Right atrium auricular region (tissue), 2 donors: ENCODE results near the gene RAD54L2. TPM values are rescaled to one million over a fixed set of nuclear protein-coding genes. Genes with fewer than 3 reads are reported as not detected.
"Not testable (repeated sequence)": the region's sequence is repeated elsewhere in the genome, so short reads cannot be mapped to it uniquely, and the experiment has no call there.

ENCODE experiments used
- DNase-seq: peaks from one replicate; pipeline ENCODE4 v3.0.0-alpha.2; 2019; ENCODE audit warnings: low spot score
- H3K27ac ChIP-seq, 2 donors: fragments of 200-600 bp; sonication (generic); 1 replicate in 1 of 2; 2 replicates in 1 of 2; pipeline ENCODE4 v1.5.1; 2016 to 2019
- H3K27me3 ChIP-seq, 2 donors: fragments of 200-600 bp; sonication (generic); one replicate each; pipeline versions ENCODE4 v1.5.1 to v1.6.0; 2017 to 2019
- H3K36me3 ChIP-seq: fragments of 200-600 bp; sonication (generic); one replicate; pipeline ENCODE4 v1.5.1; 2016
- H3K4me1 ChIP-seq, 2 donors: fragments of 200-600 bp; sonication (generic); one replicate each; pipeline versions ENCODE4 v1.5.1 to v1.6.0; 2017 to 2019
- H3K4me3 ChIP-seq, 2 donors: fragments of 200-600 bp; sonication (generic); 1 replicate in 1 of 2; 2 replicates in 1 of 2; pipeline ENCODE4 v1.5.1; 2017 to 2019; ENCODE audit warnings: mild to moderate bottlenecking in 1 of 2, moderate library complexity in 1 of 2
- H3K9me3 ChIP-seq, 2 donors: fragments of 200-600 bp; sonication (generic); one replicate each; pipeline ENCODE4 v1.5.1; 2019
- CTCF ChIP-seq, 2 donors: fragments of 200-600 bp; sonication (generic); IDR thresholded peaks; one replicate each; pipeline ENCODE4 v1.5.1; 2019; ENCODE audit warnings: antibody characterized with exemption in 2 of 2
- total RNA-seq, 2 donors: library from RNA; depleted of rRNA; stranded (reverse); fragments of >200 nt; gene quantifications; one replicate each; pipeline ENCODE4 v1.1.0, GENCODE V29; 2016

RAD54L2 gene
- total RNA-seq, 2 donors from 2014 or later, result 7.8 to 10.8 TPM

GRCh38 chr3:51557993-51558392, 19.5 kb downstream of the RAD54L2 start:
- Histone ChIP-seq H3K27me3 (no peaks in the 10 kb centered on the region), H3K4me3 (no peak overlapping the region), H3K9me3 (no peaks in the 10 kb centered on the region), H3K4me1 (peaks cover 0 to 15% of the 10 kb centered on the region in 2 donors), H3K36me3 (peaks cover 12% of the 10 kb centered on the region), H3K27ac (no peak overlapping the region)
- no peak for DNase-seq
- TF ChIP-seq CTCF (IDR thresholded peaks at IDR 0.05), result no peak

- Histone ChIP-seq H3K27ac (no peak overlapping the region), H3K9me3 (no peaks in the 10 kb centered on the region), H3K27me3 (no peaks in the 10 kb centered on the region), H3K36me3 (peaks cover 6% of the 10 kb centered on the region), H3K4me1 (peaks cover 0 to 25% of the 10 kb centered on the region in 2 donors), H3K4me3 (no peak overlapping the region)
- peak; percentile 60 for DNase-seq
- no peak for TF ChIP-seq CTCF (IDR thresholded peaks at IDR 0.05)
Measured at GRCh38 chr3:51559411-51559888, 20.9 kb downstream of the RAD54L2 start.

DNA sequence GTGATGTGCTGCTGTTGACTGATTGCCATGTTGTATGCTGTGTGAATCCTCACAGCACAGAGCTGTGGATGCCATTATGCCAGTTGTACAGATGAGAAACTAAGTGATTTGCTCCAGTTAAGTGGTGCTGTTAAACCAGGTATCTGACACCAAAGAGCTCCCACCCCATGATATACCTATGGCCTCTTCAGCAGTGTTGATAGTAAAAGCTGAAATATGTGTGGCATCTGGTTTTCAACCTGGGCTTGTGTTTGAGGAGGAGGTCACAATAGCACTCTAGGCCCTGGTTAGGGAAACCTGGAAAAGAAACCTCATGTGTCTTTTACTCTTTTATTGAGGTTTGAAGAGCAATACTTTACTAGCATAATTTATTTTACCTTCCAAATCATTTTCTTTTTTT, 21.4 kb downstream of the RAD54L2 start:
- H3K9me3 ChIP-seq, result no peaks in the 10 kb centered on the region
- no peaks in the 10 kb centered on the region for H3K27me3 ChIP-seq
- TF ChIP-seq CTCF (IDR thresholded peaks at IDR 0.05), result no peak
- H3K27ac ChIP-seq, result no peak overlapping the region
- no peak for DNase-seq
- peaks cover under 1% of the 10 kb centered on the region for H3K36me3 ChIP-seq
- H3K4me3 ChIP-seq, result no peak overlapping the region
- peaks cover 0 to 25% of the 10 kb centered on the region in 2 donors for H3K4me1 ChIP-seq

GRCh38 chr3:51562403-51562802, 23.9 kb downstream of the RAD54L2 start:
- H3K27ac ChIP-seq, H3K36me3 ChIP-seq, H3K9me3 ChIP-seq, H3K27me3 ChIP-seq, H3K4me3 ChIP-seq, DNase-seq: not testable (repeated sequence)
- peaks cover 0 to 32% of the 10 kb centered on the region in 2 donors for H3K4me1 ChIP-seq

GRCh38 chr3:51568036-51568435, 29.5 kb downstream of the RAD54L2 start:
- peaks cover 0 to 36% of the 10 kb centered on the region in 2 donors for H3K4me1 ChIP-seq
- no peaks in the 10 kb centered on the region for H3K27me3 ChIP-seq
- H3K9me3 ChIP-seq, result no peaks in the 10 kb centered on the region
- no peaks in the 10 kb centered on the region for H3K36me3 ChIP-seq
- no peak for DNase-seq
- no peak overlapping the region for H3K27ac ChIP-seq
- TF ChIP-seq CTCF (IDR thresholded peaks at IDR 0.05), result no peak
- H3K4me3 ChIP-seq, result no peak overlapping the region

DNA sequence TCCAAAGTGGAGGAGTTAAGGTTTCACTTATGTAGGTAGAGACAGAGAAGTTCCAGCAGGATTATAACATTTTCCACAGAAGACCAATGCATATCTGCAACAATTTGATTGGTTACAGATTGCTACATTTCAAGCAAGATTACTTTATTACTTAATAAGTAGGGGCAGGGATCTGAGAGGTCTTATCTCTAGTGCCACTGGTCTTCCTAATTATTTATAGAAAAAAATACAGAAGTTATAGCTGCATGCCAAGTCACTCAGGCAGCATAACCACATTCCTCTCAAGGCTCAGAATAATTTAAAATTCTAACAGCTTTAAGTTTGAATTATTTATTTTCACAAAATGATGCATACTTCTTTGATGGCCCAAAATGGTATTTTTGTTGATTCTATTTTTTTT, 30.5 kb downstream of the RAD54L2 start:
- no peak for TF ChIP-seq CTCF (IDR thresholded peaks at IDR 0.05)
- Histone ChIP-seq H3K9me3 (no peaks in the 10 kb centered on the region), H3K27ac (no peak overlapping the region), H3K4me1 (peaks cover 0 to 30% of the 10 kb centered on the region in 2 donors), H3K27me3 (no peaks in the 10 kb centered on the region), H3K36me3 (no peaks in the 10 kb centered on the region), H3K4me3 (no peak overlapping the region)
- DNase-seq, result no peak
